ENCODE results near the gene NXF3.
"Not testable (repeated sequence)": the region's sequence is repeated elsewhere in the genome, so short reads cannot be mapped to it uniquely, and the experiment has no call there.

DNA sequence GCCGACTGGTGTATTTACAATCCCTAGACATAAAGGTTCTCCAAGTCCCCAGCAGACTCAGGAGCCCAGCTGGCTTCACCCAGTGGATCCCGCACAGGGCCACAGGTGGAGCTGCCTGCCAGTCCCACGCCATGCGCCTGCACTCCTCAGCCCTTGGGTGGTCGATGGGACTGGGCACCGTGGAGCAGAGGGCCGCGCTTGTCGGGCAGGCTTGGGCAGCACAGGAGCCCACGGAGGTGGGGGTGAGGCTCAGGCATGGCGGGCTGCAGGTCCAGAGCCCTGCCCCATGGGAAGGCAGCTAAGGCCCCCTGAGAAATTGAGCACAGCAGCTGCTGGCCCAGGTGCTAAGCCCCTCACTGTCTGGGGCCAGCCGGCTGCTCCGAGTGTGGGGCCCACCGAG, 24.0 kb upstream of the NXF3 start:
- TF ChIP-seq BACH2 (CRISPR knock-in tag; IDR thresholded peaks at IDR 0.05; ENCODE audit: borderline replicate concordance); ARNTL (CRISPR knock-in tag; IDR thresholded peaks at IDR 0.05; ENCODE audit: borderline replicate concordance, low read depth); OSR1 (CRISPR knock-in tag; IDR thresholded peaks at IDR 0.05); ZC3H10 (CRISPR knock-in tag; IDR thresholded peaks at IDR 0.05); ISL1 (CRISPR knock-in tag; IDR thresholded peaks at IDR 0.05): not testable (repeated sequence)
- TF ChIP-seq, protein P1, sequence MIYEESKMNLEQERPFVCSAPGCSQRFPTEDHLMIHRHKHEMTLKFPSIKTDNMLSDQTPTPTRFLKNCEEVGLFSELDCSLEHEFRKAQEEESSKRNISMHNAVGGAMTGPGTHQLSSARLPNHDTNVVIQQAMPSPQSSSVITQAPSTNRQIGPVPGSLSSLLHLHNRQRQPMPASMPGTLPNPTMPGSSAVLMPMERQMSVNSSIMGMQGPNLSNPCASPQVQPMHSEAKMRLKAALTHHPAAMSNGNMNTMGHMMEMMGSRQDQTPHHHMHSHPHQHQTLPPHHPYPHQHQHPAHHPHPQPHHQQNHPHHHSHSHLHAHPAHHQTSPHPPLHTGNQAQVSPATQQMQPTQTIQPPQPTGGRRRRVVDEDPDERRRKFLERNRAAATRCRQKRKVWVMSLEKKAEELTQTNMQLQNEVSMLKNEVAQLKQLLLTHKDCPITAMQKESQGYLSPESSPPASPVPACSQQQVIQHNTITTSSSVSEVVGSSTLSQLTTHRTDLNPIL (CRISPR knock-in tag; IDR thresholded peaks at IDR 0.05; ENCODE audit: low read depth) = not testable (repeated sequence)
